Activated CD4-positive, alpha-beta memory T cell treated with anti-CD3 and anti-CD28 coated beads, Interleukin-2, amount 10 ng/mL, durations not matched to agents 7 days and 5 days (primary cell): ENCODE data around the gene IQSEC1. TPM values are rescaled to one million over a fixed set of nuclear protein-coding genes. Genes with fewer than 3 reads are reported as not detected.

ENCODE experiments used
- CTCF ChIA-PET: fragments of 350-600 bp; sonication (Branson Sonifier 250); formaldehyde crosslinking; loops from one replicate; lab custom pipeline; 2021; ENCODE audit warnings: antibody characterized with exemption, inconsistent platforms; lab: Charles Lee
- POLR2A ChIA-PET: fragments of 350-600 bp; sonication (Branson Sonifier 250); formaldehyde crosslinking; loops from one replicate; lab custom pipeline; 2021; ENCODE audit warnings: antibody characterized with exemption; lab: Charles Lee
- DNase-seq: peaks from one replicate; pipeline ENCODE4 v3.0.0-alpha.2; 2020
- H3K27ac Mint-ChIP-seq: one replicate; pipeline ENCODE4 v1.8.0; 2021; ENCODE audit warnings: mild to moderate bottlenecking, mixed read lengths
- H3K27me3 Mint-ChIP-seq: one replicate; pipeline ENCODE4 v1.8.0; 2021; ENCODE audit warnings: mixed read lengths
- H3K36me3 Mint-ChIP-seq: one replicate; pipeline ENCODE4 v1.8.0; 2021; ENCODE audit warnings: low read depth, mixed read lengths
- H3K4me1 Mint-ChIP-seq: one replicate; pipeline ENCODE4 v1.8.0; 2021; ENCODE audit warnings: mixed read lengths
- H3K4me3 Mint-ChIP-seq: one replicate; pipeline ENCODE4 v1.8.0; 2021; ENCODE audit warnings: mild to moderate bottlenecking, mixed read lengths
- H3K9me3 Mint-ChIP-seq: one replicate; pipeline ENCODE4 v1.8.0; 2021; ENCODE audit warnings: mixed read lengths
- total RNA-seq, 2 experiments: library from RNA; stranded (reverse); gene quantifications; one replicate each; pipeline ENCODE4 v1.2.3, GENCODE V29; 2021

IQSEC1 gene
- total RNA-seq, 2 experiments from 2014 or later: 99.8 to 100 TPM

GRCh38 chr3:13112521-13113345 lies 39.5 kb upstream of the IQSEC1 start:
- Mint-ChIP-seq H3K36me3 (no peaks in the 10 kb centered on the region), H3K27ac (no peak overlapping the region), H3K4me1 (peaks cover 4% of the 10 kb centered on the region), H3K9me3 (no peaks in the 10 kb centered on the region), H3K4me3 (no peak overlapping the region), H3K27me3 (peaks cover 5% of the 10 kb centered on the region)
- DNase-seq: no peak
- ChIA-PET CTCF (interaction anchor here (0.9 kb wide), 1 partner anchor 21 kb away, joined by 4 read pairs; no protein-coding TSS in a partner anchor), POLR2A (no interaction called here)

GRCh38 chr3:13111873-13112520 lies 38.8 kb upstream of the IQSEC1 start:
- Mint-ChIP-seq H3K27me3 (peaks cover 5% of the 10 kb centered on the region), H3K9me3 (no peaks in the 10 kb centered on the region), H3K36me3 (no peaks in the 10 kb centered on the region), H3K4me1 (peaks cover 4% of the 10 kb centered on the region), H3K27ac (no peak overlapping the region), H3K4me3 (no peak overlapping the region)
- no peak for DNase-seq
- CTCF ChIA-PET: no interaction called here
- POLR2A ChIA-PET: no interaction called here

GRCh38 chr3:13111173-13111872 lies 38.1 kb upstream of the IQSEC1 start:
- CTCF ChIA-PET: interaction anchor here (1.0 kb wide), 1 partner anchor 20 kb away, joined by 4 read pairs; no protein-coding TSS in a partner anchor
- POLR2A ChIA-PET: no interaction called here
- Mint-ChIP-seq H3K36me3 (no peaks in the 10 kb centered on the region), H3K9me3 (no peaks in the 10 kb centered on the region), H3K27me3 (peaks cover 5% of the 10 kb centered on the region), H3K4me3 (no peak overlapping the region), H3K4me1 (peaks cover 4% of the 10 kb centered on the region), H3K27ac (no peak overlapping the region)
- DNase-seq: no peak

- ChIA-PET POLR2A (no interaction called here), CTCF (interaction anchor here (1.0 kb wide), 1 partner anchor 19 kb away, joined by 4 read pairs; no protein-coding TSS in a partner anchor)
- Mint-ChIP-seq H3K27ac (no peak overlapping the region), H3K4me1 (peaks cover 4% of the 10 kb centered on the region), H3K4me3 (no peak overlapping the region), H3K27me3 (peaks cover 5% of the 10 kb centered on the region), H3K9me3 (no peaks in the 10 kb centered on the region), H3K36me3 (no peaks in the 10 kb centered on the region)
- DNase-seq: no peak
Observed at GRCh38 chr3:13110678-13111116, 37.5 kb upstream of the IQSEC1 start.

- no peak for DNase-seq
- no peaks in the 10 kb centered on the region for H3K9me3 Mint-ChIP-seq
- H3K27ac Mint-ChIP-seq: no peak overlapping the region
- CTCF ChIA-PET: interaction anchor here (0.6 kb wide), 1 partner anchor 265 kb away, joined by 3 read pairs; no protein-coding TSS in a partner anchor
- peaks cover 5% of the 10 kb centered on the region for H3K27me3 Mint-ChIP-seq
- H3K4me3 Mint-ChIP-seq: no peak overlapping the region
- POLR2A ChIA-PET: no interaction called here
- H3K4me1 Mint-ChIP-seq: peaks cover 4% of the 10 kb centered on the region
- no peaks in the 10 kb centered on the region for H3K36me3 Mint-ChIP-seq
Observed at GRCh38 chr3:13109516-13109915, 36.3 kb upstream of the IQSEC1 start.

- Mint-ChIP-seq H3K27ac (no peak overlapping the region), H3K9me3 (no peaks in the 10 kb centered on the region), H3K4me3 (no peak overlapping the region), H3K27me3 (peaks cover 5% of the 10 kb centered on the region), H3K36me3 (no peaks in the 10 kb centered on the region), H3K4me1 (peaks cover 4% of the 10 kb centered on the region)
- POLR2A ChIA-PET: no interaction called here
- CTCF ChIA-PET: interaction anchor here (1.3 kb wide), 1 partner anchor 17 kb away, joined by 4 read pairs; no protein-coding TSS in a partner anchor
- DNase-seq: no peak
Observed at GRCh38 chr3:13108861-13109260, 35.6 kb upstream of the IQSEC1 start.

- Mint-ChIP-seq H3K9me3 (no peaks in the 10 kb centered on the region), H3K4me3 (no peak overlapping the region)
Observed at GRCh38 chr3:13107661-13108060, 34.4 kb upstream of the IQSEC1 start.

GRCh38 chr3:13106308-13107001 lies 33.2 kb upstream of the IQSEC1 start:
- Mint-ChIP-seq H3K4me1 (peaks cover 4% of the 10 kb centered on the region), H3K27ac (no peak overlapping the region), H3K9me3 (no peaks in the 10 kb centered on the region), H3K36me3 (no peaks in the 10 kb centered on the region), H3K27me3 (no peaks in the 10 kb centered on the region), H3K4me3 (no peak overlapping the region)
- CTCF ChIA-PET: interaction anchor here (1.1 to 1.2 kb wide), 2 partner anchors 14 kb away, joined by 3 to 5 read pairs; no protein-coding TSS in a partner anchor
- POLR2A ChIA-PET: no interaction called here
- no peak for DNase-seq

More at GRCh38 chr3:13107661-13108060, 34.4 kb upstream of the IQSEC1 start:
- peaks cover 3% of the 10 kb centered on the region for H3K27me3 Mint-ChIP-seq
- no peak for DNase-seq
- CTCF ChIA-PET: interaction anchor here (1.1 to 1.3 kb wide), 2 partner anchors 16 kb away, joined by 3 to 4 read pairs; no protein-coding TSS in a partner anchor
- POLR2A ChIA-PET: no interaction called here
- no peak overlapping the region for H3K27ac Mint-ChIP-seq
- no peaks in the 10 kb centered on the region for H3K36me3 Mint-ChIP-seq
- peaks cover 4% of the 10 kb centered on the region for H3K4me1 Mint-ChIP-seq

- POLR2A ChIA-PET: no interaction called here
- no peaks in the 10 kb centered on the region for H3K27me3 Mint-ChIP-seq
Observed at GRCh38 chr3:13105896-13106250, 32.6 kb upstream of the IQSEC1 start.

GRCh38 chr3:13105181-13105895 lies 32.1 kb upstream of the IQSEC1 start:
- CTCF ChIA-PET: interaction anchor here (1.2 kb wide), 1 partner anchor 13 kb away, joined by 5 read pairs; no protein-coding TSS in a partner anchor

More at GRCh38 chr3:13105896-13106250, 32.6 kb upstream of the IQSEC1 start:
- CTCF ChIA-PET: interaction anchor here (1.2 kb wide), 1 partner anchor 14 kb away, joined by 5 read pairs; no protein-coding TSS in a partner anchor
- no peaks in the 10 kb centered on the region for H3K36me3 Mint-ChIP-seq
- no peaks in the 10 kb centered on the region for H3K9me3 Mint-ChIP-seq
- peaks cover 4% of the 10 kb centered on the region for H3K4me1 Mint-ChIP-seq
- no peak overlapping the region for H3K27ac Mint-ChIP-seq
- no peak overlapping the region for H3K4me3 Mint-ChIP-seq
- no peak for DNase-seq

GRCh38 chr3:13104511-13104910 lies 31.3 kb upstream of the IQSEC1 start:
- Mint-ChIP-seq H3K4me3 (no peak overlapping the region), H3K36me3 (no peaks in the 10 kb centered on the region), H3K27me3 (no peaks in the 10 kb centered on the region), H3K27ac (no peak overlapping the region), H3K9me3 (no peaks in the 10 kb centered on the region), H3K4me1 (no peaks in the 10 kb centered on the region)
- POLR2A ChIA-PET: no interaction called here
- CTCF ChIA-PET: no interaction called here
- no peak for DNase-seq

More at GRCh38 chr3:13105181-13105895, 32.1 kb upstream of the IQSEC1 start:
- Mint-ChIP-seq H3K27ac (no peak overlapping the region), H3K9me3 (no peaks in the 10 kb centered on the region), H3K4me3 (no peak overlapping the region), H3K27me3 (no peaks in the 10 kb centered on the region), H3K4me1 (no peaks in the 10 kb centered on the region), H3K36me3 (no peaks in the 10 kb centered on the region)
- DNase-seq: no peak
- POLR2A ChIA-PET: no interaction called here
